ENCODE results near the gene ASPG. TPM values are rescaled to one million over a fixed set of nuclear protein-coding genes. Genes with fewer than 3 reads are reported as not detected.

The ASPG gene
- total RNA-seq, 1 donor from 2014 or later = not detected

- DNase-seq (ENCODE audit: low read depth in 2 of 2) = no peak
Observed at GRCh38 chr14:104105071-104105821, 19.7 kb downstream of the ASPG start.

GRCh38 chr14:104105822-104106470, 20.4 kb downstream of the ASPG start:
- DNase-seq (ENCODE audit: low read depth in 2 of 2) = no peak

GRCh38 chr14:104106471-104106991, 21.0 kb downstream of the ASPG start:
- no peak for DNase-seq (ENCODE audit: low read depth in 2 of 2)

- DNase-seq (ENCODE audit: low read depth in 2 of 2) = no peak
Observed at GRCh38 chr14:104107101-104107581, 21.6 kb downstream of the ASPG start.

- DNase-seq (ENCODE audit: low read depth in 2 of 2) = no peak
Observed at GRCh38 chr14:104107611-104108569, 22.4 kb downstream of the ASPG start.

GRCh38 chr14:104108570-104109541, 23.4 kb downstream of the ASPG start:
- DNase-seq (ENCODE audit: low read depth in 2 of 2) = no peak

- DNase-seq (ENCODE audit: low read depth in 2 of 2) = no peak
Observed at GRCh38 chr14:104109731-104110361, 24.3 kb downstream of the ASPG start.

GRCh38 chr14:104110491-104111209, 25.1 kb downstream of the ASPG start:
- DNase-seq (ENCODE audit: low read depth in 2 of 2) = no peak

- DNase-seq (ENCODE audit: low read depth in 2 of 2) = no peak
Observed at GRCh38 chr14:104111301-104112112, 26.0 kb downstream of the ASPG start.

- DNase-seq (ENCODE audit: low read depth in 2 of 2) = no peak
Observed at GRCh38 chr14:104112113-104112505, 26.6 kb downstream of the ASPG start.

- no peak for DNase-seq (ENCODE audit: low read depth in 2 of 2)
Observed at GRCh38 chr14:104112609-104113571, 27.4 kb downstream of the ASPG start.

- no peak for DNase-seq (ENCODE audit: low read depth in 2 of 2)
Observed at GRCh38 chr14:104113631-104114420, 28.3 kb downstream of the ASPG start.

GRCh38 chr14:104114421-104115130, 29.1 kb downstream of the ASPG start:
- DNase-seq (ENCODE audit: low read depth in 2 of 2) = no peak

- DNase-seq (ENCODE audit: low read depth in 2 of 2) = no peak
Observed at GRCh38 chr14:104115131-104115600, 29.7 kb downstream of the ASPG start.

- DNase-seq (ENCODE audit: low read depth in 2 of 2) = no peak
Observed at GRCh38 chr14:104115691-104116287, 30.3 kb downstream of the ASPG start.
